Stimulated activated naive CD8-positive, alpha-beta T cell treated with anti-CD3 and anti-CD28 coated beads, Interleukin-15, Interleukin-2, amounts not matched to agents 100 U/mL and 50 U/mL, for 24 hours (primary cell): ENCODE data around the gene MAD1L1.
"Not testable (repeated sequence)": the region's sequence is repeated elsewhere in the genome, so short reads cannot be mapped to it uniquely, and the experiment has no call there.

ENCODE experiments used
- ATAC-seq: fragments of 150-1000 bp; cut with Tn5 transposase; one replicate; pipeline ENCODE4 v1.10.0; 2021
- DNase-seq: peaks from one replicate; pipeline ENCODE4 v3.0.0; 2021

Gene MAD1L1

GRCh38 chr7:2172311-2173188 lies 60.2 kb downstream of the MAD1L1 start:
- ATAC-seq (no peak), DNase-seq (no peak)

GRCh38 chr7:2171855-2172254 lies 60.9 kb downstream of the MAD1L1 start:
- ATAC-seq (no peak), DNase-seq (no peak)

- ATAC-seq = no peak
These were observed 61.9 kb downstream of the MAD1L1 start for GRCh38 chr7:2170576-2171521.

DNA sequence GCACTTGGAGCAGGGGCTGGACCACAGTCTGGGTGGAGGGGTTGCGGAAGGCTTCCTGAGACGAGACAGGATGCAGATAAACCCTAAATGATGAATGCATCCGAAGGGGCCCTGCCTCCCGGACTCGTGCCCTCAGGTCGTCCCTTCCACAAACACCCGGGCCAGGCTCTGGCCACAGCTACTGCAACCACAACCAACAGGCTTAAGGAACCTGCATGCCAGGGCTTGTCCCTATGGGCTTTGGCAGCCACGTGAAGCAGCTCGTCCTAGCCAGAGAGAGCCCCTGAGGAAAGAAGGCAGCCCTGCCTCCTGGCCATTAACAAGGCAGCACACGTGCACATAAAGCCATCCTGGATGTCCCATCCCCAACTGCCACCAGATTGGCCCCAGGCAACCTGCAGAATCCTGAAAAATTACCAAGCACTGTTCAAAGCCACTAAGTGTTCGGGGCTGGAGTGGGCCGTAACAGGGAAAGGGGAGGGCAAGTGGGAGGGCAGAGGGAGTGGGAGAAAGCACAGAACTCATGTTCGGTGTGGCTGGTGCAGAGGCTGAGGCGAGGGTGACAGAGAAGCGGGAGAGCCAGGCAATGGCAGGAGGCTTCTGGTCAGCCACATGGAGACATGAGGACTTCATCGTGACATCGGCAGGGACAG lies 62.7 kb downstream of the MAD1L1 start:
- ATAC-seq (no peak), DNase-seq (no peak)

More at GRCh38 chr7:2170576-2171521, 61.9 kb downstream of the MAD1L1 start:
- no peak for DNase-seq

DNA sequence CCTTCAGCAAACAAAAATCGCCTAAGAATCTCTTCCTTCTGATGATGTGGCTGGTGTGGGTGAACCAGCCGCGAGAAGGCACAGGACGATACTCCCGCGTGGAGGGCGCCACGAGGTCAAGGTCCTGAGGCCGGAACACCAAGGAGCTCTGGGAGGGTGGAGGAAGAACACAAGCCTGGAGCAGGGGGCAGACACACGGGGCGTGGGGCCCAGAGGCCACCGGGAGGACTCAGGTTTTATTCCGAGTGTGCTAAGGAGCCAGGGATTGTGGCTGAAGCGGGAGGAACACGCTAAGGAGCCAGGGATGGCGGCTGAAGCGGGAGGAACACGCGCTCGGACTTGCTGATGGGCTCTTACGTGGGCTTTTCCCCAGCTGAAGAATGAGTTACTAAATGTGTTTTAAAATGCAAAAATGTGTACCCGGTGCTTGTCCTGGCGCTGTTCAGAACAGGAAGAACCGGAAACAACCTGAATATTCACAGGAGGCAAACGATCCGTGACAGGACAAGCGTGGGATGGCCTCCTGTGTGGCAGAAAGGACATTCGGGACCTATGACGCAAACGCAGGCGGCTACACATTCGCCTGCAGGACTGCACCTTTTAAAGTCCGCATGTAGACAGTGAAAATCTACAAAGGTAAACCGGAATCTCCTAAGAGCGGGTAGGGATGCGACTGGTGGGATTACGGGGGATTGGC lies 64.0 kb downstream of the MAD1L1 start:
- no peak for ATAC-seq
- no peak for DNase-seq

- no peak for DNase-seq
These were observed 66.0 kb downstream of the MAD1L1 start for GRCh38 chr7:2166625-2167280.

DNA sequence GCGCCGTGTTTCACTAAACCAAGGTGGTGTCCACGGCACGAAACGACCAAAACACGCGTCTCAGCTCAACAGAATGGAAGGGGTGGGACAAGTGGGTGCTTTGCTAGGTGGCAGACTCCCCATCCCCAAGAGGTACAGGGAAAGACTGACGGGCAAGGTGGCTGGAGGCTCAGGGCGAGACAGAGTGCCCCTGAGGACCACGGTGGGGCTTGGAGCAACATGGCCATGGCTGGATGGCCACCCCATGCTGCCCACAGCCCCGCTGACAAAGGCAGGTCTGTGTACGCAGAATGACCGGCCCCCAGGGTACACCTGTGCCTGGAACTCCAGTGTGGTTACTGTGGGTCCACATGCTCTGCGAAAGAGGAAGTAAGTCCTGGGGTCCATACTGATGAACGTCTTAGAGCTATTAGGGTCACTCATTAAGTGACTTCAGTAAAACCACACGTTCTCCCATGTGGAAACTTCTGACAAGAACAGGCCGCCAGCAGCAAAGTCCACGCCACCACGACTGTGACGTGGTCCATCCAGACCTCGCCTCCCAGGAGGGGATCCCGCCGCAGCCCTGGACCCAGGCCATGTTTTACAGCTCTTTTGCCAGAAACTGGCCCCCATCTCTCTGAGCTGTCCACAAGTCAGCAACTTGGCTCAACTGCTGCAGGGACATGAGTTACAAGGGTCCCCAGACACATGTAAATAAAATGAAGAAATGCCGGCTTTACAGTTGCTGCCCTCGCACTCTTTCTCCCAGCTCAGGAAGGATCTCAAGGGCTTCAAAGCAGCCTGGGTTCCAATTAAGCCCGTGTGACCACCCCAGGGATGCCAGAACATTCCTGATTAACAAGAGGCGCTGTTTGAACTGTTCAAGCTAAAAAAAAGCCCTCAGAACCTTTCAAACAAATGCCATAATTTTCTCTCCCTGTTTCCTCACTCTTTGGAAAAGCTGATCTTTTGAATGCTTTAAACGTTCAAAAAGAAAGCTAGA lies 66.8 kb downstream of the MAD1L1 start:
- no peak for ATAC-seq
- DNase-seq = no peak

More at GRCh38 chr7:2166625-2167280, 66.0 kb downstream of the MAD1L1 start:
- no peak for ATAC-seq

- no peak for DNase-seq
- ATAC-seq = no peak
These were observed 67.5 kb downstream of the MAD1L1 start for GRCh38 chr7:2165239-2165609.

- DNase-seq (no peak), ATAC-seq (no peak)
These were observed 68.1 kb downstream of the MAD1L1 start for GRCh38 chr7:2164646-2165045.

DNA sequence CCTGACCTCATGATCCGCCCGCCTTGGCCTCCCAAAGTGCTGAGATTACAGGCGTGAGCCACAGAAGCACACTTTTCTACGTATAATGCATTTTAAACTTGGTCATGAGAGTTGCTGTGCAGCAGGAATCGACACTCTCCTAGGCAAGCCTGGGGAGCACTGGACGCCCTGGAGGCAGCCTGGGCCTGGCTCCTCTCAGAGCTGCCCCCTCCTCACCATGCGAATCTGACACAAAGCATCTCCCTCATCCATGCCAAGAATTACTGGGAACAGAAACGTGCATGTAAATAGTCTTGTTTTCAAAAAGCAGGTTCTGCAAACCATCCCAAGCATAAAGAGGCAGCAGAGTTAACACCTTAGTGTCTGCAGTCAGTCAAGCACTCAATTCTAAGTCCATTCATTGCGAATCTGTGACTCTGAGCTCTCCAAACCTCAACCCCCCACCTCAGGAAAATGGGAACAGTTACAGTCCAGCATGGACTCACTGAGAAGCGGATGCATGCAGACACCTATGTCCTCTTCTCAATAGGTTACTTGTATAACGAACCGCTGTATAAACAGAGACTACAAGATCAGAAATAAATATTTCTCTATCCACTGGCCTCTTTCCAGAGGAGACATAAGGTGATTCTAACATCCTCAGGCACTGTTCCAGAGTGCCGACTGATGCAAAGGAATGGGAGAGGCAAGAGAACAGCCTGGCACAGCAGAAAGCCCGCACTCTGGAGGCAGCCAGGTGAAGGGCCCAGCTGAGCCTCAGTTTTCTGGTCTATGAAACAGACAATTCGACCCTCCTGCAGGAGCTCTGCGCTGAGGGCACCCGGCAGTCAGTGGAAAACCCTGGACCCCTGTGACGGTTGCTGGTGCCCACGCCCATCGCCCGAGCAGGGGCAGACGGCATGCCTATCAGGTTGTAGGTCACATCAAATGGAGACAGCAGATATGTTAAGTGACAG lies 68.9 kb downstream of the MAD1L1 start:
- DNase-seq = no peak

DNA sequence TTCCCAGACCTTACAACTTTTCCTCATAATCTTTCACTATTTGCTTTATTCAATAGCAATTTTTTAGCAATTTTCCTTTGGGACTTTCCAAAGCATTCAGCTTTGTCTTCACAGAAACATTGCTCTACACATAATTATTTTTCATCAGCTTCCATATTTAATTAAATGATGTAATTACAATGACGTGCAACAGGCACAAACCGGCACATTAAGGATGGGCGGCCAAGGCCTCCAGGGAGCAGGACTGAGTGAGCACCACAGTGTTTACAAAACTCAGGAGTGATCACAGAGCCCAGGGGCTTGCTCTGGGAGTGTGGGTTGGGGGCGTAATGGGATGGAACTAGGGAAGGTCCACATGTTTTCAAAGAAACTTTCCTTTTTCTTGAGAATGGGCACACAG lies 69.8 kb downstream of the MAD1L1 start:
- ATAC-seq (no peak), DNase-seq (no peak)

More for the DNA sequence above, 68.9 kb downstream of the MAD1L1 start:
- ATAC-seq = no peak

- not testable (repeated sequence) for ATAC-seq, DNase-seq
These were observed 70.5 kb downstream of the MAD1L1 start for GRCh38 chr7:2162004-2162902.

DNA sequence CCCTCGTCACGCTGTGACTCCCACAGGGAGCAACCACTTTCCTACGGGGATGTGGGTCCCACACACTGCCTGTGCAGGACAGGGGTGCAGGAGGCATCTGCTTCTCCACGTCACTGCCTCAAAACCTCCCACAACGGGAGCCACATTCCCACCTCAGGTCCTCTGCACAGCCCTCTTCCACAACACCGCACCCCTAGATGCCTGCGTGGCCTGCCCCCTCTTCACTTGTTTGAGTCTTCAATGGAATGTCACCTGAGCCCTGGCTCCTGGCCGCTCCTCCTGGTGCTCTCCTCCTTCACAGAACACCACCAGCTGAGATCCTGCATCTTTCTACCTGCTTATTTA lies 73.6 kb downstream of the MAD1L1 start:
- no peak for DNase-seq
- ATAC-seq = no peak

DNA sequence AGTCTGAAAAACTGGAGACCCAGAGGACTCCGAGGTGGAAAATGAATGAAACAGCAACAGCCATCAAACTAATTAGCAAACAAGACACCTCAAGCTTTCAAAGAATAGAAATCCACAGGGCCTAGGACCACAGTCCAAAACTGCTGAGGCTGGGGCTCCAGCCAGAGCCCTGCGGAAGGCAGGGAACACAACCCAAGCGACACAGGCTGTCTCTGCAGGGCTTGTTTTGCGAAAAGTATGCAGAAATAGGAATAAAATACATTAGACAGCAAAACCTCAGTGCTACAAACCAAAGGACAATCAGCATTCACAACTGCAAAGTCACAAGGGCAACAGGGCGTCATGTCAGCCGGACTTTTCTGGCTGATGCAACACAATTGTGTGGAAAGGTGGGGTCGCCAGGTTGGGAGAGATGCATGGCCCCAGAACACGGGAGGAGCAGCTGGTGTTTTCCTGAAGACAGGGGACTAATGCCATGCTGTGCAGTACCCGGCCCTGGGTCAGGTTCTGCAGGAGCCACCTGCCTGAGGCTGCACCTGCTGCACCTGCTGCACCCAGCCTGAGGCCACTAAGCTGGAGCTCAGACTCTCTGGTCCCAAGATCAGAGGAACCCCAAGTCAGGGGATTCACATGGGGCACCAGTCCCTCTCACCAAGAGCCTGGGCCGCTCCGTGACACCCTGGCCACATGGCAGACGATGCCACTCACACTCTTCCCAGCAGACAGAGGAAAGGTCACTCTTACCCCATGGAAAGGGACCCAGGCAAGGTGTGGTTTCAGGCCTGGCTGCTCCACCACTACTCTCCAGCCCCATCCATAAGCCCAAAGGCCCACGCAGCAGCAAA lies 74.2 kb downstream of the MAD1L1 start:
- no peak for ATAC-seq
- DNase-seq = no peak

- no peak for DNase-seq
- no peak for ATAC-seq
These were observed 75.1 kb downstream of the MAD1L1 start for GRCh38 chr7:2157473-2158279.
